HG02938 (cell line): ENCODE data around the gene STAP2.
"Not testable (repeated sequence)": the region's sequence is repeated elsewhere in the genome, so short reads cannot be mapped to it uniquely, and the experiment has no call there.

Experiments used
- ATAC-seq: cut with Tn5 transposase; IDR thresholded peaks from one replicate; pipeline ENCODE4 v1.9.1; 2021; ENCODE audit warnings: mild to moderate bottlenecking, moderate library complexity; ENCODE audit not compliant: unreplicated experiment

STAP2 gene

DNA sequence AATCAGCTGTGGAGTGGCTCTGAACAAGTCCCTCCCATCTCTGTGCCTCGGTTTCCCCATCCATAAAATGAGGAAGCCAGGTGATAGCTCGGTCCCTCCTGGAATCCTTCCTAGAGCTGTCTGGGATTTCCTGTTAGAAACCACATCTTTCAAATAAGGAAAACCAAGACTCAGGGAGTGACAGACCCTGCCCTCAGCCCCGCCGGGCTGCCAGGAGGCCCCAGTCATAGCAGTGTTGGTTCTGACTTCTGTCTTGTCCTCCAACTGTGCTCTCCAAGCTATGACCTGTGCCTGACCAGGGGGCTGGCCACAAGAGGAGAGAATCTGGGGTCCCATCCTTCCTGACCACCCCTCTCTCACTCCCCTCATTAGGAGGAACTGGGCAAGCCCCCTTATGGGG lies 60.6 kb downstream of the STAP2 start:
- no peak for ATAC-seq

- no peak for ATAC-seq
Measured at GRCh38 chr19:4277191-4277696, 61.4 kb downstream of the STAP2 start.

DNA sequence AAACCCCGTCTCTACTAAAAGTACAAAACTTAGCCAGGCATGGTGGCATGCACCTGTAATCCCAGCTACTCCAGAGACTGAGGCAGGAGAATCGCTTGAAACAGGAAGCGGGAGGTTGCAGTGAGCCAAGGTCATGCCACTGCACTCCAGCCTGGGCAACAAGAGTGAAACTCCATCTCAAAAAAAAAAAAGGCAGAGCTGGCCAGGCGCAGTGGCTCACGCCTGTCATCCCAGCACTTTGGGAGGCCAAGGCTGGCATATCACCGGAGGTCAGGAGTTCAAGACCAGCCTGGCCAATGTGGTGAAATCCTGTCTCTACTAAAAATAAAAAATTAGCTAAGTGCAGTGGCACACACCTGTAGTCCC lies 64.3 kb downstream of the STAP2 start:
- not testable (repeated sequence) for ATAC-seq
